PC-3 (cell line): ENCODE data around the gene LRRC71. TPM values are rescaled to one million over a fixed set of nuclear protein-coding genes. Genes with fewer than 3 reads are reported as not detected.

Source experiments
- ATAC-seq: fragments of 200-7000 bp; cut with Tn5 transposase; 2 replicates; pipeline ENCODE4 v1.9.1; 2020; ENCODE audit warnings: mild to moderate bottlenecking, moderate library complexity
- BruUV-seq: library from RNA; stranded (reverse); fragments of 400-500 nt; replicated peaks from 2 replicates; lab custom pipeline; 2021; lab: Mats Ljungman, UMichigan
- CTCF ChIA-PET: fragments of 300-600 bp; sonication (Branson Sonifier 250); formaldehyde crosslinking; loops from one replicate; lab custom pipeline; 2022; ENCODE audit warnings: antibody characterized with exemption; lab: Charles Lee
- POLR2A ChIA-PET: fragments of 300-600 bp; sonication (Branson Sonifier 250); formaldehyde crosslinking; loops from one replicate; lab custom pipeline; 2022; ENCODE audit warnings: antibody characterized with exemption; ENCODE audit not compliant: unreplicated experiment; lab: Charles Lee
- DNase-seq: peaks from one replicate; pipeline ENCODE4 v3.0.0-alpha.2; 2015
- H2AFZ ChIP-seq: fragments of 300-600 bp; sonication (generic); 2 replicates; pipeline ENCODE4 v1.6.0; 2016; ENCODE audit warnings: antibody characterized with exemption, low read length
- H3F3A ChIP-seq: fragments of 300-600 bp; sonication (generic); one replicate; pipeline ENCODE4 v1.6.0; 2017; ENCODE audit warnings: antibody characterized with exemption, low read length, control low read depth, mild to moderate bottlenecking; ENCODE audit not compliant: unreplicated experiment
- H3K27ac ChIP-seq: fragments of 300-600 bp; sonication (generic); 2 replicates; pipeline ENCODE4 v1.5.1; 2016; ENCODE audit warnings: mild to moderate bottlenecking, low read length
- H3K27me3 ChIP-seq: fragments of 300-600 bp; sonication (generic); 2 replicates; pipeline ENCODE4 v1.6.1; 2016; ENCODE audit warnings: low read length, mixed read lengths
- H3K36me3 ChIP-seq: fragments of 300-600 bp; sonication (generic); 2 replicates; pipeline ENCODE4 v1.6.1; 2016; ENCODE audit warnings: low read depth, mixed run types, low read length, mixed read lengths
- H3K4me1 ChIP-seq: fragments of 300-600 bp; sonication (generic); 2 replicates; pipeline ENCODE4 v1.5.1; 2016; ENCODE audit warnings: low read length; ENCODE audit not compliant: insufficient read depth
- H3K4me2 ChIP-seq: fragments of 300-600 bp; sonication (generic); 2 replicates; pipeline ENCODE4 v1.6.0; 2016; ENCODE audit warnings: low read length
- H3K4me3 ChIP-seq: fragments of 300-600 bp; sonication (generic); 2 replicates; pipeline ENCODE4 v1.5.1; 2016; ENCODE audit warnings: mild to moderate bottlenecking, low read length, mixed read lengths
- H3K79me2 ChIP-seq: fragments of 300-600 bp; sonication (generic); 2 replicates; pipeline ENCODE4 v1.6.1; 2017; ENCODE audit warnings: low read length, mixed read lengths
- H3K9ac ChIP-seq: fragments of 300-600 bp; sonication (generic); 2 replicates; pipeline ENCODE4 v1.6.0; 2016; ENCODE audit warnings: mild to moderate bottlenecking, low read length
- H3K9me2 ChIP-seq: fragments of 300-600 bp; sonication (generic); replicated peaks from 2 replicates; pipeline ENCODE4 v1.6.1; 2016; ENCODE audit warnings: mixed run types, low read length, mixed read lengths
- H3K9me3 ChIP-seq: fragments of 300-600 bp; sonication (generic); 2 replicates; pipeline ENCODE4 v1.6.1; 2016; ENCODE audit warnings: low read length, mixed read lengths
- H4K20me1 ChIP-seq: fragments of 300-600 bp; sonication (generic); 2 replicates; pipeline ENCODE4 v1.6.1; 2016; ENCODE audit warnings: low read length, mixed read lengths
- EZH2 ChIP-seq: fragments of 300-600 bp; sonication (generic); IDR thresholded peaks from one replicate; pipeline ENCODE4 v1.6.1; 2017; ENCODE audit warnings: antibody characterized with exemption, mild to moderate bottlenecking, low read length; ENCODE audit not compliant: unreplicated experiment
- intact Hi-C: fragments of 100-400 bp; cut with micrococcal nuclease; formaldehyde crosslinking; loops from 2 replicates; pipeline ENCODE4 v1.9.0; 2023
- microRNA-seq: library from miRNA; unstranded; fragments of <30 nt; microRNA quantifications from one replicate; pipeline ENCODE4 v1.1.0, GENCODE V29; 2020; ENCODE audit not compliant: unreplicated experiment
- total RNA-seq: library from RNA; depleted of rRNA; stranded (reverse); fragments of >200 nt; gene quantifications from 2 replicates; pipeline ENCODE4 v1.2.3, GENCODE V29; 2014; rRNA removed

Gene LRRC71
- total RNA-seq, 1 experiment from 2014 or later, result 0.11 TPM

DNA sequence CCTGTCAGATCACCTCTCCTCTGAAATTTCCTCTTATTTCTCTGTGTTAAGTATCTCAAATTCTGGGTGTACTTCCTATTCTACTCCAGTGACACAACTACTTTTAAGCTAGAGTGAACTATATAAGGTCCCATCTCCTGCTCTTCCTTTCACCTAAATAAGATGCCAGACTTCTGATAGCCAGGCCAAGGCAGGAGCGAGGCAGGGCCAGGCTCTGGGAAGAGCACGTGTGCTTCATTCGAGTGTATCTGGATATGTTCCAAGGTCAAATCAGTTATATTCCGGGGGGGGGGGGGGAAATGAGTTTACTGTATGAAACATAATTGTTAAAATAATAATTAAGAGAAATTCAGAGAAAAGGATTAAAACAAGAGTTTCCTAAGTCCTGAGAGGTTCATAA is 60.1 kb downstream of the LRRC71 start:
- no peak for TF ChIP-seq EZH2
- no peak overlapping the region for H3K4me3 ChIP-seq
- H3K27me3 ChIP-seq, result no peaks in the 10 kb centered on the region
- peaks cover 33% of the 10 kb centered on the region for H3K36me3 ChIP-seq
- no peak overlapping the region for H3K4me2 ChIP-seq
- no peak overlapping the region for H3K27ac ChIP-seq
- ChIA-PET POLR2A (interaction anchor here (0.7 kb wide), 1 partner anchor 1732 kb away, joined by 8 read pairs; no protein-coding TSS in a partner anchor), CTCF (no interaction called here)
- intact Hi-C loops, result no loop called here
- no peak overlapping the region for H2AFZ ChIP-seq
- no peaks in the 10 kb centered on the region for H3K9me3 ChIP-seq
- BruUV-seq, result no TSS peak
- H3K79me2 ChIP-seq, result no peaks in the 10 kb centered on the region
- no peak overlapping the region for H3K9ac ChIP-seq
- DNase-seq, result no peak
- H3K4me1 ChIP-seq, result no peaks in the 10 kb centered on the region
- H3F3A ChIP-seq, result no peaks in the 10 kb centered on the region
- H4K20me1 ChIP-seq, result no peaks in the 10 kb centered on the region
- no peak for ATAC-seq
- H3K9me2 ChIP-seq, result no peaks in the 10 kb centered on the region

Small RNA genes lying within 50 kb of the gene (microRNA-seq; reads per million reads assigned to microRNA genes)
- not detected for gene MIR765

Other genes starting within 250 kb of the LRRC71 start
- 58.2 and 70.0 TPM in 2 replicates for gene NES, start 243.2 kb upstream of the LRRC71 start, total RNA-seq
- 120 and 150 TPM in 2 replicates for gene CRABP2, start 215.0 kb upstream of the LRRC71 start, total RNA-seq
- gene METTL25B, start 192.2 kb upstream of the LRRC71 start, total RNA-seq, result 10.4 and 14.6 TPM in 2 replicates
- 39.2 and 51.7 TPM in 2 replicates for gene ISG20L2, start 191.9 kb upstream of the LRRC71 start, total RNA-seq
- gene MRPL24, start 179.5 kb upstream of the LRRC71 start, total RNA-seq, result 232 and 275 TPM in 2 replicates
- gene HDGF, start 169.0 kb upstream of the LRRC71 start, total RNA-seq, result 586 and 1,030 TPM in 2 replicates
- gene PRCC, start 153.1 kb upstream of the LRRC71 start, total RNA-seq, result 103 TPM in 2 replicates
- 6.9 and 7.8 TPM in 2 replicates for gene SH2D2A, start 103.8 kb upstream of the LRRC71 start, total RNA-seq
- not detected in 2 replicates for gene INSRR, start 61.5 kb upstream of the LRRC71 start, total RNA-seq
- 0.15 and 0.40 TPM in 2 replicates for gene NTRK1, start 59.8 kb upstream of the LRRC71 start, total RNA-seq
- gene PEAR1, start 26.9 kb upstream of the LRRC71 start, total RNA-seq, result 10.3 and 11.9 TPM in 2 replicates
- gene ARHGEF11, start 125.1 kb downstream of the LRRC71 start, total RNA-seq, result 31.1 and 43.9 TPM in 2 replicates
- gene ETV3L, start 179.2 kb downstream of the LRRC71 start, total RNA-seq, result not detected in 2 replicates
- 10.1 and 12.2 TPM in 2 replicates for gene ETV3, start 217.8 kb downstream of the LRRC71 start, total RNA-seq